Loucy (cell line): ENCODE data around the gene OR2AG1.

Experiments
- CTCF ChIP-seq: fragments of 200-600 bp; sonication (generic); conservative IDR thresholded peaks from 2 replicates; pipeline ENCODE4 v1.5.1; 2014; ENCODE audit warnings: mild to moderate bottlenecking, antibody characterized with exemption, low read length
- EZH2phosphoT487 ChIP-seq: fragments of 200-600 bp; IDR thresholded peaks from 2 replicates; pipeline ENCODE4 v1.6.1; 2018; ENCODE audit warnings: antibody characterized with exemption, mild to moderate bottlenecking, moderate library complexity, borderline replicate concordance

GRCh38 chr11:6736495-6737121, 46.2 kb upstream of the OR2AG1 start:
- TF ChIP-seq CTCF: no peak
- no peak for TF ChIP-seq EZH2phosphoT487
